Skin of body (tissue), 2 donors: ENCODE data around the gene KCNQ1. TPM values are rescaled to one million over a fixed set of nuclear protein-coding genes. Genes with fewer than 3 reads are reported as not detected.

ENCODE experiments used
- DNase-seq: peaks from one replicate; lab custom pipeline; 2025; lab: John Stamatoyannopoulos, UW
- total RNA-seq: library from RNA; depleted of rRNA; stranded (reverse); fragments of >200 nt; gene quantifications from one replicate; pipeline ENCODE4 v1.2.3, GENCODE V29; 2014

Gene KCNQ1, protein sequence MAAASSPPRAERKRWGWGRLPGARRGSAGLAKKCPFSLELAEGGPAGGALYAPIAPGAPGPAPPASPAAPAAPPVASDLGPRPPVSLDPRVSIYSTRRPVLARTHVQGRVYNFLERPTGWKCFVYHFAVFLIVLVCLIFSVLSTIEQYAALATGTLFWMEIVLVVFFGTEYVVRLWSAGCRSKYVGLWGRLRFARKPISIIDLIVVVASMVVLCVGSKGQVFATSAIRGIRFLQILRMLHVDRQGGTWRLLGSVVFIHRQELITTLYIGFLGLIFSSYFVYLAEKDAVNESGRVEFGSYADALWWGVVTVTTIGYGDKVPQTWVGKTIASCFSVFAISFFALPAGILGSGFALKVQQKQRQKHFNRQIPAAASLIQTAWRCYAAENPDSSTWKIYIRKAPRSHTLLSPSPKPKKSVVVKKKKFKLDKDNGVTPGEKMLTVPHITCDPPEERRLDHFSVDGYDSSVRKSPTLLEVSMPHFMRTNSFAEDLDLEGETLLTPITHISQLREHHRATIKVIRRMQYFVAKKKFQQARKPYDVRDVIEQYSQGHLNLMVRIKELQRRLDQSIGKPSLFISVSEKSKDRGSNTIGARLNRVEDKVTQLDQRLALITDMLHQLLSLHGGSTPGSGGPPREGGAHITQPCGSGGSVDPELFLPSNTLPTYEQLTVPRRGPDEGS
- 1.3 TPM for total RNA-seq

- DNase-seq: no peak
These were observed at the start of gene KCNQ1 for GRCh38 chr11:2444821-2445745. TSS of gene KCNQ1 (plus strand) at chr11:2445008. CDS start at chr11:2445099, 91 bp downstream.

DNA sequence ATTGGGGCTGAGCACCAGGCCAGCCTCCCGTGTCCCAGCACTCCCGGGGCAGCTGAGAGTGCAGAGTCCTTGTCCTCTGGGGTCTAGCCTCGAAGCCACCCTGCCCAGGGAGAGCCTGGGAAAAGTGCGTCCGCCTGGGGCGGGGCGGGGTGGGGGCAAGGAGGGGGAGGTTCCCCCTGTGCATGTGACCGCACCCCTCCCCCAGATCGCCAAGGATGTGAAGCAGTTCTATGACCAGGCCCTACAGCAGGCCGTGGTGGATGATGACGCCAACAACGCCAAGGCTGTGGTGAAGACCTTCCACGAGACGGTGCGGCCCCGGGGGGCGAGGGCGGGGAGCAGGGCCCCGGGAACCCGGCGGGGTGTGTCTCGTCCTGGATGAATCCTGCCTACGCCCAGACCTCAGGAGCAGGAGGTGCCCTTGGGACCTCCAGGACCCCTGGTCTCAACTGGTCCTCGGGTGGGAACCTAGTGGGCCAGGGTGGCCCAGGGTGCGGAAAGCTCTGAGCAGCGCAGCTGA lies 49.5 kb upstream of the KCNQ1 start:
- DNase-seq: no peak

DNA sequence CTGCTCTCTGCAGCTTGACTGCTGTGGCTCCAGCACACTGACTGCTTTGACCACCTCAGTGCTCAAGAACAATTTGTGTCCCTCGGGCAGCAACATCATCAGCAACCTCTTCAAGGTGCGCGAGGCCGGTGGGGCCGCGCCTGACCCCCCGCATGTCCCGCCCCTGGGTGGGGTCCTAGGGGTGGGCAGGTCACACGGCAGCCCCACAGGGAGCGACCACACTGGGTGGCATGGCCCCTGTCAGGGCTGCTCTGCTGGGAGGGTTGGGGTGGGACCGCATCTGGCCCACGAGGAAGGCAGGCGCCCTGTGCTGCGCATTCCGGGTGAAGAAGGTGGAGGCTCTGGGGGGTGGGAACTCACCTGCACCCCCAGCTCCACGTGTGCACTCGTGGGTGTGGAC lies 49.0 kb upstream of the KCNQ1 start:
- no peak for DNase-seq

DNA sequence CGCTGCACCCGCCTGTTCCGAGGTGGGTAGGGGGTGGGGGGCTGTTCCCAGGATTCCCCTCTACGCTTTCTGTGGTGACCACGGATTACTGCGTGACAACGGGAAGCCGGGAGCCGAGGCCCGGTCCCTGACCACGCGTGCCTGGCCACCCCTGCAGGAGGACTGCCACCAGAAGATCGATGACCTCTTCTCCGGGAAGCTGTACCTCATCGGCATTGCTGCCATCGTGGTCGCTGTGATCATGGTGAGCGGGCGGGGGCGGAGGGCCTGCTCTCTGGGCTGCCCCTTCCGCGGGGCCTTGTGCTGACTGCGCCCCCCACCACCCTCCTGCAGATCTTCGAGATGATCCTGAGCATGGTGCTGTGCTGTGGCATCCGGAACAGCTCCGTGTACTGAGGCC lies 48.3 kb upstream of the KCNQ1 start:
- no peak for DNase-seq

DNA sequence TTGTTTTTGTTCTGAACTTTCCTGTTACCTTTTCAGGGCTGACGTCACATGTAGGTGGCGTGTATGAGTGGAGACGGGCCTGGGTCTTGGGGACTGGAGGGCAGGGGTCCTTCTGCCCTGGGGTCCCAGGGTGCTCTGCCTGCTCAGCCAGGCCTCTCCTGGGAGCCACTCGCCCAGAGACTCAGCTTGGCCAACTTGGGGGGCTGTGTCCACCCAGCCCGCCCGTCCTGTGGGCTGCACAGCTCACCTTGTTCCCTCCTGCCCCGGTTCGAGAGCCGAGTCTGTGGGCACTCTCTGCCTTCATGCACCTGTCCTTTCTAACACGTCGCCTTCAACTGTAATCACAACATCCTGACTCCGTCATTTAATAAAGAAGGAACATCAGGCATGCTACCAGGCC lies 47.8 kb upstream of the KCNQ1 start:
- DNase-seq: no peak

GRCh38 chr11:2398664-2399355 lies 46.0 kb upstream of the KCNQ1 start:
- DNase-seq: no peak

GRCh38 chr11:2399488-2400068 lies 45.2 kb upstream of the KCNQ1 start:
- peak; percentile 37 for DNase-seq

- peak; percentile 100 for DNase-seq
These were observed 44.6 kb upstream of the KCNQ1 start, which contains the start of gene TSSC4 for GRCh38 chr11:2400069-2400761. TSS of gene TSSC4 (plus strand) at chr11:2400750. CDS start at chr11:2402634, 1,884 bp downstream.

DNA sequence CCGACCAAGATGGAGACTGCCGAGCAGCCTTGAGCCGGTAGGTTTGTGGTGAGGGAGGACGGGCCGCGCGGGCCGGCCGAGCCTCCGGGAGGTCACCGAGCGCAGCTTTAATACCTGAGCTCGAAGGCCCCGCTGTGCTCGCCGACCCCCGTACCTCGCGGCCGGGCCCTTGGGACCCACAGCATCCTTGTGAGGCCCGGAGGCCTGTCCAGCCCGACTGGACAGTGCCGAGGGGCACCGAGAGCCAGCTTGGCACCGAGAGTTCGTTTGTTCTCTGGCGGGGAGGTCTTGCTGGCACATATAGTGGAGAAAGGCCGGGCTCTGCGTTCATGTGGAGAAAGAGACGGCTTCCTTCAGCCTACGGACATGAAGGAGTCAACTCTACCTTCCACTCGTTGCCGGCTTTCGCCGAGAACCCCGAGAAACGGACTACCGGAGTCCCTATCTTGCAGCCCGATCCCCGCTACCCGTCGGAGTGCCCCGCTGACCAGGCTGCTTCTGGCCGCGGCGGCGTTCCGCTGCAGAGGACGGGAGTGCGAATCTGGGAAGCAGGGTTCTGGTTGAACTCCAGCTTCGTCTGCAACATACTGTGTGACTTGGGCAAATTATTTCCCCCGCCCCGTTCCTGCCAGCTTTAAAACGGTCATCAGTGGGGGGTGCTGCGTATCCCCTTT lies 43.9 kb upstream of the KCNQ1 start:
- no peak for DNase-seq

- no peak for DNase-seq
These were observed 43.3 kb upstream of the KCNQ1 start for GRCh38 chr11:2401436-2401984.

DNA sequence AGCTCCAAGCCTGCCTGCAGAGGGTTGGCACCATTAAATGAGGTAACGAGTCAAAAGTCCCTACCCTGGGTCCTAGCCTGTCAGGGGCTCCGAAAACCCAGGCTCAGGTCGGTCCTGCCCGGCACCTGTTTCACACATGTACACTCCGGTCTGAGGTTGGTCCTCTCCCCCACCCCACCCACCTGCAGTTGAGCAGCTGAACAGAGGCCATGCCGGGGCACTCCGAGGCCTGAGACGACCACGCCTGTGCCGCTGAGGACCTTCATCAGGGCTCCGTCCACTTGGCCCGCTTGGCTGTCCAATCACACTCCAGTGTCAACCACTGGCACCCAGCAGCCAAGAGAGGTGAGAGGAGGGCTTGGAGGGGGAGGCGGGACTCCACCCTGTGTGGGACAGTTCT lies 42.7 kb upstream of the KCNQ1 start:
- DNase-seq: no peak

DNA sequence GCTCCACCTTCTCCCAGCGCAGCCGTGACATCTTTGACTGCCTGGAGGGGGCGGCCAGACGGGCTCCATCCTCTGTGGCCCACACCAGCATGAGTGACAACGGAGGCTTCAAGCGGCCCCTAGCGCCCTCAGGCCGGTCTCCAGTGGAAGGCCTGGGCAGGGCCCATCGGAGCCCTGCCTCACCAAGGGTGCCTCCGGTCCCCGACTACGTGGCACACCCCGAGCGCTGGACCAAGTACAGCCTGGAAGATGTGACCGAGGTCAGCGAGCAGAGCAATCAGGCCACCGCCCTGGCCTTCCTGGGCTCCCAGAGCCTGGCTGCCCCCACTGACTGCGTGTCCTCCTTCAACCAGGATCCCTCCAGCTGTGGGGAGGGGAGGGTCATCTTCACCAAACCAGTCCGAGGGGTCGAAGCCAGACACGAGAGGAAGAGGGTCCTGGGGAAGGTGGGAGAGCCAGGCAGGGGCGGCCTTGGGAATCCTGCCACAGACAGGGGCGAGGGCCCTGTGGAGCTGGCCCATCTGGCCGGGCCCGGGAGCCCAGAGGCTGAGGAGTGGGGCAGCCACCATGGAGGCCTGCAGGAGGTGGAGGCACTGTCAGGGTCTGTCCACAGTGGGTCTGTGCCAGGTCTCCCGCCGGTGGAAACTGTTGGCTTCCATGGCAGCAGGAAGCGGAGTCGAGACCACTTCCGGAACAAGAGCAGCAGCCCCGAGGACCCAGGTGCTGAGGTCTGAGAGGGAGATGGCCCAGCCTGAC lies 41.7 kb upstream of the KCNQ1 start:
- no peak for DNase-seq

- DNase-seq: no peak
These were observed 40.0 kb upstream of the KCNQ1 start for GRCh38 chr11:2404735-2405196.

DNA sequence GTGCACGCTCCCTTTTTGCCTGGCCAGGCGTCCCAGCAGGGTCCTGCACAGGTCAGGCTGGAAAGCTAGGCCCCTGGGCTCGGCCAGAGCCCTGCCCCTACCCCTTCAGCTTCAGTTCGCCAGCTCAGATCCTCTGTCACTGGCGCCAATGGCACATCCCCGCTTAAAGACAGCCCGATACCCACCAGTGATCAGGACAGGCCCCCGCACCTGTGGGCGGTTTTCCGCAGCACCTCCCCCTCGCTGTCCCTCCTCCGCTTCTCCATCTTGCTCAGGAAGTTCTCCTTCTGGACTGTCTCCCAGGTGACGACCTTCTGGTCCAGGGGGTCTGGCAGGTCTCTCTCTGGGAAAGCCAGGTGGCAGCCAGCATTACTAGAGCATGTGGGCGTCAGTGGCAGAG lies 38.4 kb upstream of the KCNQ1 start:
- no peak for DNase-seq

DNA sequence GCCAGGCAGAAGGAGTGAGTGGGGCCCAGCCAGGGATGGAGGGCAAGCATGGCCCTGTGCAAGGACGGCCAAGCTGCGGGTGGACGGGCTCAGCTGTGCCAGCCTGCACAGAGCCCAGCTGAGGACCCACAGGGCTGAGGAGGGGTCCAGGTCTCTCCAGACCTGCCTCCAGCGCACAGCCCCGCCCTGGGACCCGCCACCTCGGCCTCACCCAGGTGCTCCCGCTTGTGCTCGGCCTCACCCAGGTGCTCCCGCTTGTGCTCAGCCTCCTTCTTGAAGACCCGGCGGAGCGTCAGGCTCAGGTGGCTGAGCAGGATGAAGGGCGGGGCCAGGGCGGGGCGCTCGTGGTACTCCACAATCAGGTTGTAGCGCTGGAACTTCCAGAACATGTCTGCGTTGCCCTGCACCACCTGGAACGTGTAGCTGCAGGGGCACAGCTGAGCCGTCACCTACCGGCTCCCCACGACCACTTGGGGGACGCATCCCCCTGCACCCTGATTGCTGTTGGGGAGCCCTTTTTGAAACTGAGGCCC lies 37.9 kb upstream of the KCNQ1 start:
- DNase-seq: no peak

DNA sequence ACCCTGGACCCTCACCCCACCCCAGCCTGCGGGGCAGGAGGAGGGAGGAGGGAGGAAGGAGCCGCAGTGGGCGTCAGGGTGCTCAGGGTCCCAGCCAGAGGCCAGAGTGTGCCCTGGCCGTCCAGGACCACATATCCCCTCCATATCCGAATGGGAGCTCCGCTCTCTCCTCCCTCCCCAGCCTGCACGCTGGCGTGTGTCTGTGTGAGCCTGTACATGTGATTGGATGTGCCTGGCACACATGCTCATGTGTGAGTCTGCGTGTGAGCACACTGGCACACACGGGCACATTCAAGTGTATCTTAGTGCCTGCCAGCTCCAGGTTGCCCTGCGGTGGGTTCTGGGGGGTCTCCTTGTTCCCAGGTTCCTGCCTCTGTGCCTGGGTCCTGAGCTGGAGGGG lies 36.1 kb upstream of the KCNQ1 start:
- no peak for DNase-seq

DNA sequence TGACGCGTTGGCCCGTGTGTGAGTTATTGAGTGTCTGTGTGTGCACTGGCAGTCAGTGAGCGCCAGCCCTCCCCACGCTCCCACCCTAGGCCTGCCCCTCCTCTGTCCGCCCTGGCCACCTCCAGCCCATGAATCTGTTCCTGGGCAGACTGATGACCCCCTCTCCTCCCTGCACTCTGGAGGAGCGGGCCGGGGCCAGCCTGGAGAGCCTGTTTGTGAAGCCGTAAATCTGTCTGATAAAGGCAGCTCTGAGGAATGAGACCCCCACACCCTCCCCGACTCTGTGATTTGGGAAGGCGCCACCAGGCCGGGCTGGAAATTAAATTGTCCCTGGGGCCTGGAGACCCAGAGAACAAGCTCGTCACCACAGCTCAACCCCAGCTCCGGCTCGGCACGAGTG lies 35.7 kb upstream of the KCNQ1 start:
- DNase-seq: no peak
